SK-N-SH (cell line): Measurements from ENCODE around the gene HNRNPD.

ENCODE experiments used
- CHD2 ChIP-seq: fragments of 150-350 bp; IDR thresholded peaks from 2 replicates; pipeline ENCODE4 v1.6.1; 2018; ENCODE audit warnings: low read length; ENCODE audit not compliant: partially characterized antibody
- CTCF ChIP-seq: fragments of 200-600 bp; sonication (generic); IDR thresholded peaks from 2 replicates; pipeline ENCODE4 v1.6.1; 2017; ENCODE audit warnings: antibody characterized with exemption, mild to moderate bottlenecking, moderate library complexity
- EP300 ChIP-seq, 2 experiments: IDR thresholded peaks; 2 replicates each; pipeline versions ENCODE4 v1.4.0 to v1.6.1; 2012; ENCODE audit warnings: borderline replicate concordance in 1 of 2, low read depth in 1 of 2, low read length in 1 of 2
- IRF3 ChIP-seq: fragments of 150-350 bp; IDR thresholded peaks from 2 replicates; pipeline ENCODE4 v1.6.1; 2016; ENCODE audit warnings: mild to moderate bottlenecking, low read depth, low read length
- MXI1 ChIP-seq: IDR thresholded peaks from 2 replicates; pipeline ENCODE4 v1.6.1; 2012; ENCODE audit warnings: mild to moderate bottlenecking, low read depth, low read length, improper control_type of control experiment
- NFIC ChIP-seq: IDR thresholded peaks from 2 replicates; pipeline ENCODE4 v1.4.0; 2012; ENCODE audit warnings: borderline replicate concordance
- NRF1 ChIP-seq: IDR thresholded peaks from 2 replicates; pipeline ENCODE4 v1.6.1; 2012; ENCODE audit warnings: low read depth, mild to moderate bottlenecking, low read length
- POLR2AphosphoS5 ChIP-seq: IDR thresholded peaks from 2 replicates; pipeline ENCODE4 v1.6.1; 2012; ENCODE audit warnings: low read depth, low read length
- RAD21 ChIP-seq: IDR thresholded peaks from 2 replicates; pipeline ENCODE4 v1.6.1; 2012; ENCODE audit warnings: mild to moderate bottlenecking, low read length
- SMC3 ChIP-seq: IDR thresholded peaks from 2 replicates; pipeline ENCODE4 v1.6.1; 2012; ENCODE audit warnings: low read depth, low read length, improper control_type of control experiment
- TEAD4 ChIP-seq: IDR thresholded peaks from 2 replicates; pipeline ENCODE4 v1.4.0; 2012; ENCODE audit warnings: mild to moderate bottlenecking, borderline replicate concordance; ENCODE audit not compliant: insufficient read depth
- YY1 ChIP-seq: IDR thresholded peaks from 2 replicates; pipeline ENCODE4 v1.4.0; 2012; ENCODE audit warnings: low read depth, mild to moderate bottlenecking

- TF ChIP-seq CTCF (no peak), TEAD4 (no peak), NRF1 (no peak), POLR2AphosphoS5 (no peak), NFIC (no peak), CHD2 (no peak), EP300 (IDR thresholded peaks at IDR 0.05; ENCODE audit: borderline replicate concordance in 1 of 2, low read depth in 1 of 2, low read length in 1 of 2) (no peak), SMC3 (no peak), YY1 (no peak), RAD21 (no peak), IRF3 (no peak), MXI1 (no peak)
Measured at GRCh38 chr4:82367438-82368097, 6.2 kb downstream of the HNRNPD start.
